NCI-H2196 treated with DMSO at 0.1 percent for 48 hours (cell line): ENCODE measurements around the gene FOXC2.

Experiments
- DNase-seq: peaks from one replicate; lab custom pipeline; 2025; ENCODE audit not compliant: unreplicated experiment; lab: John Stamatoyannopoulos, UW

Gene FOXC2

GRCh38 chr16:86532526-86532815 lies 34.2 kb upstream of the FOXC2 start:
- no peak for DNase-seq

- no peak for DNase-seq
Observed at GRCh38 chr16:86533076-86533475, 33.6 kb upstream of the FOXC2 start.

GRCh38 chr16:86533767-86534351 lies 32.8 kb upstream of the FOXC2 start:
- DNase-seq = no peak

- DNase-seq = no peak
Observed at GRCh38 chr16:86534779-86535615, 31.6 kb upstream of the FOXC2 start.

GRCh38 chr16:86536621-86537020 lies 30.0 kb upstream of the FOXC2 start:
- DNase-seq = no peak

- DNase-seq = no peak
Observed at GRCh38 chr16:86537486-86537885, 29.1 kb upstream of the FOXC2 start.

GRCh38 chr16:86538196-86538780 lies 28.3 kb upstream of the FOXC2 start:
- DNase-seq = no peak

- no peak for DNase-seq
Observed at GRCh38 chr16:86540894-86541293, 25.7 kb upstream of the FOXC2 start.

- DNase-seq = no peak
Observed at GRCh38 chr16:86541560-86541959, 25.1 kb upstream of the FOXC2 start.

- no peak for DNase-seq
Observed at GRCh38 chr16:86542756-86543750, 23.6 kb upstream of the FOXC2 start.

- no peak for DNase-seq
Observed at GRCh38 chr16:86545481-86545880, 21.1 kb upstream of the FOXC2 start.

GRCh38 chr16:86545954-86546637 lies 20.5 kb upstream of the FOXC2 start:
- no peak for DNase-seq

GRCh38 chr16:86546638-86547013 lies 20.0 kb upstream of the FOXC2 start:
- DNase-seq = no peak

GRCh38 chr16:86547286-86547685 lies 19.3 kb upstream of the FOXC2 start:
- DNase-seq = no peak

GRCh38 chr16:86549076-86549892 lies 17.3 kb upstream of the FOXC2 start:
- no peak for DNase-seq

GRCh38 chr16:86549893-86550190 lies 16.8 kb upstream of the FOXC2 start:
- DNase-seq = no peak

GRCh38 chr16:86550281-86550680 lies 16.3 kb upstream of the FOXC2 start:
- DNase-seq = no peak

GRCh38 chr16:86553356-86553755 lies 13.3 kb upstream of the FOXC2 start:
- DNase-seq = no peak

- no peak for DNase-seq
Observed at GRCh38 chr16:86554599-86554916, 12.1 kb upstream of the FOXC2 start.
